ENCODE data around the gene ADGRA3.

The ADGRA3 gene

DNA sequence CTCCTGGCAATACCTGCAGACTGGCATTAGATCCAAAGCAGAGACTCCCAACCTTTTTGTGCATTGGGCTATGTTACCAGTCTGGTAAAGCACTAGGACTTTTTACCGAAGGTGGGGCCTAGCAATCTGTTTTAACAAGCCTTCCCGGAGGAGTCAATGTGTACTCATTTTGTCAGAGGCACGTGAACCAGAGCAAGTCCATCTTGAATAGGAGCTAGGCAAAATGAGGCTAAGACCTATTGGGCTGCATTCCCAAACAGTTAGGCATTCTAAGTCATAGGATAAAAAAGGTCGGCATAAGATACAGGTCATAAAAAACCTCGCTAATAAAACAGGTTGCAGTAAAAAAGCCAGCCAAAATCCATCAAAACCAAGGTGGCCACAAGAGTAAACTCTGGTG lies 22.3 kb downstream of the ADGRA3 start:
- no peak overlapping the region for H3K4me3 ChIP-seq (ENCODE audit: low read depth in 1 of 2, low read length in 2 of 2)
- H3K4me1 ChIP-seq (ENCODE audit: control insufficient read depth in 1 of 2, insufficient read depth in 2 of 2, low read length in 2 of 2), result no peaks in the 10 kb centered on the region
- H3K27ac ChIP-seq (ENCODE audit: low read length), result no peak overlapping the region
- H3K36me3 ChIP-seq (ENCODE audit: control insufficient read depth in 1 of 2, insufficient read depth in 2 of 2, low read length in 2 of 2), result no peaks in the 10 kb centered on the region
- H3K9me3 ChIP-seq (ENCODE audit: control insufficient read depth in 1 of 2, low read length in 2 of 2), result no peaks in the 10 kb centered on the region
- no peaks in the 10 kb centered on the region for H3K27me3 ChIP-seq (ENCODE audit: low read depth, low read length)

DNA sequence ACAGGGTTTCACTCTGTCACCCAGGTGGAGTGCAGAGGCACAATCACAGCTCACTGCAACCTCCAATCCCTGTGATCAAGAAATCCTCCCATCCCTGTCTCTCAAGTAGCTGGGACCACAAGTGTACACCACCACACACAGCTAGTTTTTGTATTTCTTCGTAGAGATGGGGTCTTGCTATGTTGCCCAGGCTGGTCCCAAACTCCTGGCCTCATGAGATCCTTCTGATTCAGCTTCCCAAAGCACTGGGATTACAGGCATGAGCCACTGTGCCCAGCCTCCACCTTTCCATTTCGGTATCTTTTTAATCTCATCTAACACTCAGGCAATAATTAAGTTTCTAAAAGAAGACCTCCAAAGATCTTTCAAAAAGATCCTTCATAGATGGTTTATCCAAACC lies 22.9 kb downstream of the ADGRA3 start:
- H3K27ac ChIP-seq (ENCODE audit: low read length), result no peak overlapping the region
- H3K9me3 ChIP-seq (ENCODE audit: control insufficient read depth in 1 of 2, low read length in 2 of 2), result no peaks in the 10 kb centered on the region
- H3K36me3 ChIP-seq (ENCODE audit: control insufficient read depth in 1 of 2, insufficient read depth in 2 of 2, low read length in 2 of 2), result no peaks in the 10 kb centered on the region
- H3K4me3 ChIP-seq (ENCODE audit: low read depth in 1 of 2, low read length in 2 of 2), result no peak overlapping the region
- H3K4me1 ChIP-seq (ENCODE audit: control insufficient read depth in 1 of 2, insufficient read depth in 2 of 2, low read length in 2 of 2), result no peaks in the 10 kb centered on the region
- no peaks in the 10 kb centered on the region for H3K27me3 ChIP-seq (ENCODE audit: low read depth, low read length)

DNA sequence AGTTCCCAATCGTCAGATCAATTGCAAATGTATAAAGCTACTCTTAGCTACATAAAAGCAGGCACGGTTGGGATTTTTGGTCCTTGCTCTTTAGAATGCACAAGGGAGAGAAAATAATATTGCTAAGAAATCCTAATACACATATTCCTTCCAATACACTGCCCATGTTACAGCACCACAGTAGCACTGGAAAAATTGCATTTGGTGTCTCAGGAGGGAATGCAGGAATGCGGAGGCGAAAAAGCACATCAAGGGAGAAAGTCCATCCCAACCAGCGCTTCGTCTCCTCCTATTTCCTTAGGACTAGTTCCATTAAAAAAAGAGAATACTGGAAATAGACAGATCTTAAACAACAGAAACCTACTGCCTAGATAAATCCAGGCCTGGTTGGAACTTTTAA lies 23.9 kb downstream of the ADGRA3 start:
- no peaks in the 10 kb centered on the region for H3K36me3 ChIP-seq (ENCODE audit: control insufficient read depth in 1 of 2, insufficient read depth in 2 of 2, low read length in 2 of 2)
- no peaks in the 10 kb centered on the region for H3K27me3 ChIP-seq (ENCODE audit: low read depth, low read length)
- no peak overlapping the region for H3K27ac ChIP-seq (ENCODE audit: low read length)
- H3K9me3 ChIP-seq (ENCODE audit: control insufficient read depth in 1 of 2, low read length in 2 of 2), result no peaks in the 10 kb centered on the region
- peaks cover 0 to 3% of the 10 kb centered on the region in 2 donors for H3K4me1 ChIP-seq (ENCODE audit: control insufficient read depth in 1 of 2, insufficient read depth in 2 of 2, low read length in 2 of 2)
- H3K4me3 ChIP-seq (ENCODE audit: low read depth in 1 of 2, low read length in 2 of 2), result no peak overlapping the region

DNA sequence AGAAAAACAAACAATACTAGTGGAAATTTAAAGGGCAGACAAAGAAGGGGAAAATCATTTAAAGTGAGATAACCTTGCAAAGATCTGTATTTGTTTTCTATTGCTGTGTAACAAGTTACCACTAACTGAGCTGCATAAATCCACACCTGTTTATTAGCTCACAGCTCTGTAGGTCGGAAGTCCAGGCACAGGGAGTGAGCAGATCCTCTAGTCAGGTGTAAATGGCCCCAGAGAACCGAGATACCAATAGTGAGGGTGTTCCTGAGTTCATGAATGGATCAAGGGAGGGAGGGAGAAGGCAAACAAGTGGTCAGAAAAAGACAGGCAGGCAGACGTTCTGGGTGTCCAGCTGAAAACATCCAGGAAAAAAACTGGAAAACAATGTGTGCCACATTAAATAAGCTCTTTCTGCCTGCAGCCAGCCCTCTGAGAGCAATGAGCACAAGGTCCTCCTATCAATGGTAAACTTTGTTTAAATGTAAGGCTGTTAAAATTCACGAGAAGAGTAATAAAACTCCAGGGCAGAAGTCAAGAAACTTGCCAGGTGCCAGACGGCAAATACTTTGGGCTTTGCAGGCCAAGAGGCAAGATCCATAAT lies 25.0 kb downstream of the ADGRA3 start:
- Histone ChIP-seq H3K4me1 (ENCODE audit: control insufficient read depth in 1 of 2, insufficient read depth in 2 of 2, low read length in 2 of 2) (peaks cover 0 to 7% of the 10 kb centered on the region in 2 donors), H3K27me3 (ENCODE audit: low read depth, low read length) (no peaks in the 10 kb centered on the region), H3K27ac (ENCODE audit: low read length) (no peak overlapping the region), H3K9me3 (ENCODE audit: control insufficient read depth in 1 of 2, low read length in 2 of 2) (no peaks in the 10 kb centered on the region), H3K36me3 (ENCODE audit: control insufficient read depth in 1 of 2, insufficient read depth in 2 of 2, low read length in 2 of 2) (no peaks in the 10 kb centered on the region), H3K4me3 (ENCODE audit: low read depth in 1 of 2, low read length in 2 of 2) (no peak overlapping the region)

DNA sequence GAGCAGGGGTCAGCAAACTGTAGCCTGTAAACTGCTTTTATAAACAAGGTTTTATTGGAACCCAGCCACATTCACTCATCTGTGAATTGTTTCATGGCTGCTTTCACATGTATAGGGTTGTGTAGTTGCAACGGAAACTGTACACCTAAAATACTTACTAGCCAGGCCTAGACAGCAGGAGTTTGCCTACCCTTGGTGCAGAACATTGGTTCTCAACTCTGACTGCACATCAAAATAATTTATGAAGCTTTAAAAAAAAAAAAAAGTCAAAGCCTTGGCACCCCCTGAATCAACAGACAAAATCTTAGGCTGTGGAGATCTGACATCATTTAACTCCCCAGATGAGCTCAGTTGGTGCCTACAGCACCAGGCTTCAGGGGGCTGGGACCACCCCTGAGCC lies 27.8 kb downstream of the ADGRA3 start:
- Histone ChIP-seq H3K27me3 (ENCODE audit: low read depth, low read length) (no peaks in the 10 kb centered on the region), H3K36me3 (ENCODE audit: control insufficient read depth in 1 of 2, insufficient read depth in 2 of 2, low read length in 2 of 2) (no peaks in the 10 kb centered on the region), H3K27ac (ENCODE audit: low read length) (no peak overlapping the region), H3K4me3 (ENCODE audit: low read depth in 1 of 2, low read length in 2 of 2) (no peak overlapping the region), H3K9me3 (ENCODE audit: control insufficient read depth in 1 of 2, low read length in 2 of 2) (no peaks in the 10 kb centered on the region), H3K4me1 (ENCODE audit: control insufficient read depth in 1 of 2, insufficient read depth in 2 of 2, low read length in 2 of 2) (peaks cover 7 to 25% of the 10 kb centered on the region in 2 donors)

DNA sequence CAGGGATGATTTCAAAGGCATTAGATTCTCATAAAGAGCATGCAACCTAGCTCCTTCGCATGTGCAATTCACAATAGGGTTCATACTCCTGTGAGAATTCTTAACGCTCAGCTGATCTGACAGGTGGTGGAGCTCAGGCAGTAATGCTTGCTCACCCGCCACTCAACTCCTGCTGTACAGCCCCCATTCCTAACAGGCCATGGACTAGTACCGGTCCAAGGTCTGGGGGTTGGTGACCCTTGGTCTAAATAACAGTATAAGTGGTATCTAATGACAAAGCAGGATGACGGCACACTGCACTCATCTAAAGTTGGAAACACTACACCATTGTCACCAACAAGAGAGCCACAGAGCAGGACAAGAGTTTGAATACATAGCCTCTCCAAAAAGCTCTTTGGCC lies 28.5 kb downstream of the ADGRA3 start:
- peaks cover 7 to 32% of the 10 kb centered on the region in 2 donors for H3K4me1 ChIP-seq (ENCODE audit: control insufficient read depth in 1 of 2, insufficient read depth in 2 of 2, low read length in 2 of 2)
- no peaks in the 10 kb centered on the region for H3K27me3 ChIP-seq (ENCODE audit: low read depth, low read length)
- no peak overlapping the region for H3K27ac ChIP-seq (ENCODE audit: low read length)
- H3K4me3 ChIP-seq (ENCODE audit: low read depth in 1 of 2, low read length in 2 of 2), result no peak overlapping the region
- H3K9me3 ChIP-seq (ENCODE audit: control insufficient read depth in 1 of 2, low read length in 2 of 2), result no peaks in the 10 kb centered on the region
- H3K36me3 ChIP-seq (ENCODE audit: control insufficient read depth in 1 of 2, insufficient read depth in 2 of 2, low read length in 2 of 2), result no peaks in the 10 kb centered on the region

DNA sequence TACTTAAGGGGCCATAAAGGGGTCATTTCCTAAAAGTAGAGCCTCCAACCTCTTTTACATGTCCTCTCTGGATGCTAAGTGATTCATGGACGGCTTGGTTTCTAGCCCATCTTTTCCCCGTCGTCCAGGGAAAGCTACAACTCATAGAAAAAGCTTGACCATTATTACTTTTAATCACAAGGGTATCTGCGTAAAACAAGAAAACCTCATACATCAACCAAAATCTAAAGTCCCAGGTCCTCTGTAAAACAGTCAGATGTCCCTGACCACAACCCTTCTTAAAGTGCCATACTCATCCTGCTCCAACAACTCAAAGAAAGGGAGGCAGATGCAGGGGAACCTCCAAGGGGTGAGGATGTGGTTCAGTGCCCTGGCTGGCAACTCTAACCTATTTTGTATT lies 29.6 kb downstream of the ADGRA3 start:
- H3K36me3 ChIP-seq (ENCODE audit: control insufficient read depth in 1 of 2, insufficient read depth in 2 of 2, low read length in 2 of 2), result no peaks in the 10 kb centered on the region
- no peaks in the 10 kb centered on the region for H3K9me3 ChIP-seq (ENCODE audit: control insufficient read depth in 1 of 2, low read length in 2 of 2)
- H3K27me3 ChIP-seq (ENCODE audit: low read depth, low read length), result no peaks in the 10 kb centered on the region
- no peak overlapping the region for H3K27ac ChIP-seq (ENCODE audit: low read length)
- H3K4me1 ChIP-seq (ENCODE audit: control insufficient read depth in 1 of 2, insufficient read depth in 2 of 2, low read length in 2 of 2), result peaks cover 7 to 32% of the 10 kb centered on the region in 2 donors
- H3K4me3 ChIP-seq (ENCODE audit: low read depth in 1 of 2, low read length in 2 of 2), result no peak overlapping the region

DNA sequence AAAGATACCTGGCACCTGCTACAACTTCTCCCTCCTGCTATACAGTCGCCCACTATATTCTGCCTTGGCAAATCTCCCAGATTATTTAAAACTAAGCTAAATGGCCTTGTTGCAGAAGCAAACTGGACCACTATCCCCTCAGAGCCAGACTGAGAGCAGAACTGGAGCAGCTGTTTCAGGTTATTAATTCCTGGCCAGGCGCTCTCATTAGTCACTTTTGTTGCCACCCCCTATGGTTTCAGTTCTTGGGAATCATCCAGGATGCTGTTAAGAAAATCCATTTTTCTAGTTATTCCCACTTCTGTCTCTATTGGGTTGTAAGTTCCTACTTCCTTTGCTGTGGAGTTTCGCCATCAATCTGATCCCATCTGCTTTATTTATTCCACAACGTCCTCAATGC lies 30.1 kb downstream of the ADGRA3 start:
- peaks cover 7 to 32% of the 10 kb centered on the region in 2 donors for H3K4me1 ChIP-seq (ENCODE audit: control insufficient read depth in 1 of 2, insufficient read depth in 2 of 2, low read length in 2 of 2)
- H3K9me3 ChIP-seq (ENCODE audit: control insufficient read depth in 1 of 2, low read length in 2 of 2), result no peaks in the 10 kb centered on the region
- H3K27ac ChIP-seq (ENCODE audit: low read length), result no peak overlapping the region
- H3K36me3 ChIP-seq (ENCODE audit: control insufficient read depth in 1 of 2, insufficient read depth in 2 of 2, low read length in 2 of 2), result no peaks in the 10 kb centered on the region
- H3K4me3 ChIP-seq (ENCODE audit: low read depth in 1 of 2, low read length in 2 of 2), result no peak overlapping the region
- no peaks in the 10 kb centered on the region for H3K27me3 ChIP-seq (ENCODE audit: low read depth, low read length)

DNA sequence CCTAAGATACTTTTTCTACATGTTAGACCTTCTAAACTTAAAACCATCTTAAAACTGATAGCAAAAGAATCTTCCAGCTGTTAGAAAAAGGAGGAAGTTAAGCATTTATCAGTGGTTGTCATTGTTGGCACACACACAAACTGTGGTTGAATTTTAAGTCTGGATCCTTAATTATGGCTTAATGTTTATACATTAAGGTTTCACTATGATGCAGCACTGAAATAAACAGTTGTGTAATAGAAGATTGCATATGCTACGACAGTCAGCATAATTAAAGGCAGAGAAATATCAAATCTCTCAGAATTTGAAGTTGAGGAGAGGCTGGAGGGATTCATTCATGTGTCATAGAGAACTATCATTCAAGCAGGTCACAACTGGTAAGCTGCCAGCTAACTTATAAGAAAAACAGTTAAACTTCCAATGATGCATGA lies 32.3 kb downstream of the ADGRA3 start:
- H3K27me3 ChIP-seq (ENCODE audit: low read depth, low read length), result no peaks in the 10 kb centered on the region
- H3K4me1 ChIP-seq (ENCODE audit: control insufficient read depth in 1 of 2, insufficient read depth in 2 of 2, low read length in 2 of 2), result peaks cover 7 to 32% of the 10 kb centered on the region in 2 donors
- no peaks in the 10 kb centered on the region for H3K9me3 ChIP-seq (ENCODE audit: control insufficient read depth in 1 of 2, low read length in 2 of 2)
- H3K27ac ChIP-seq (ENCODE audit: low read length), result no peak overlapping the region
- H3K4me3 ChIP-seq (ENCODE audit: low read depth in 1 of 2, low read length in 2 of 2), result no peak overlapping the region
- no peaks in the 10 kb centered on the region for H3K36me3 ChIP-seq (ENCODE audit: control insufficient read depth in 1 of 2, insufficient read depth in 2 of 2, low read length in 2 of 2)

DNA sequence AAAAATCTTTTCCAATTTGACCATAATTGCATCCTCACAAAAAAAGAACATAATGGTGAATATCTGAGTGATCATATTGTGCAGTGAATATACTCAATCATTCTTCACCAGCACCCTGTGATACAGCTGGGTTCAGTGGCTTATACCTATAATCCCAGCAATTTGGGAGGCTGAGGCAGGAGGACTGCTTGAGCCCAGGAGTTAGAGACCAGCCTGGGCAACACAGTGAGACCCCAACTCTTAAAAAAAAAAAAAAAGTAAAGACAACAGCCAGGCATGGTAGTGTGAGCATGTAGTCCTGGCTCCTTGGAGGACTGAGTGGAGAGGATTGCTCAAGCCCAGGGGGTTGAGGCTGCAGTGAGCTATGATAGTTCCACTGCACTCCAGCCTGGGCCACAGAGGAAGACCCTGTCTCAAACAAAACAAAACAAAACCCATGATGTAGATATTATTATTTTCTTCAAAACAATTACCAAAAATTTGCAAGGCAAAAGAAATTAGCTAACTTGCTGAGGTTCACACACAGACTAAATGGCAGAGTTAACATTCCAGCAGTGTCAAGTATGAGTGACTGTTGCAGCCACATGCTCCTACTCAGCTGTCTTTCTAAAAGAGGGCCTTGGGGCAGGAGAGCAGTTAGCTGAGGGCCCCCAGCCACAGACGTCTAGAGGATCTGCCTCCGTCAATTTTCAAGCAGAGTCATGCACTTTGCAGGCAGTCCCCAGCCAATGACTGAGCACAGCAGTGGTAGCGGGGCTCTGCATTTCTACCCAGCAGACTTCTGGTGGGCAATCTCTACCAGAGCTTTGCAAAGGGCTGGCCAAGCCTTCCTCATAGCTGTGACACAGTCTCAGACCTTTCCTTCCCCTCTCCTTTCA lies 33.4 kb downstream of the ADGRA3 start:
- Histone ChIP-seq H3K9me3 (ENCODE audit: control insufficient read depth in 1 of 2, low read length in 2 of 2) (no peaks in the 10 kb centered on the region), H3K4me3 (ENCODE audit: low read depth in 1 of 2, low read length in 2 of 2) (no peak overlapping the region), H3K4me1 (ENCODE audit: control insufficient read depth in 1 of 2, insufficient read depth in 2 of 2, low read length in 2 of 2) (peaks cover 7 to 32% of the 10 kb centered on the region in 2 donors), H3K36me3 (ENCODE audit: control insufficient read depth in 1 of 2, insufficient read depth in 2 of 2, low read length in 2 of 2) (no peaks in the 10 kb centered on the region), H3K27ac (ENCODE audit: low read length) (no peak overlapping the region), H3K27me3 (ENCODE audit: low read depth, low read length) (no peaks in the 10 kb centered on the region)

DNA sequence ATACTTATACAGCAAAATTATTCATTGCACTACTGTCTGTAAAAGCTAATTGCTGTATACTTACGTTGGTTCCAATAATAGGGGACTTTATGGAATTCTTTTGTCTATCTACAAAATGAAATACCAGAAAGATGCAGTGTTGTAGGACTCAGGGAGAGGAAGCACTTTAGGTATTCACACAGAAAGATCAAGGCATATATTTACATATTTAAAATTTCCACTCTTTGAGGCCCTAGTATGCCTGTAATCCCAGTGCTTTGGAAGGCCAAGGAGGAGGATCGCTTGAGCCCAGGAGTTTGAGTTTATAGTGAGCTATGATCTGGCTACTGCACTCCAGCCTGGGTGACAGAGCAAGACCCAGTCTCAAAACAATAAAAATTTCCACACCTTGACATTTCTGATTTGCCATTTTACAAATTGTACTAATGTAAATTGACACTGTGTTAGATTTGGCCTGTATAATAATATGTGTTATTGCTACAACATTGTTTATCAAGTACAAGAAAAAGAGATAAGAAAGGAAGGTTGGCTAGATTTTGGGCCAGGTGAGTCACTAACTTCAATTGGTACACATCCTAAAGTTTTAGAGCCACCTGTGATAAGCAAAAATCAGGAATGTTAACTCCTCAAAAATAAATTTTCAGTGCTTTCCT lies 35.1 kb downstream of the ADGRA3 start:
- H3K4me3 ChIP-seq (ENCODE audit: low read depth in 1 of 2, low read length in 2 of 2), result no peak overlapping the region
- H3K4me1 ChIP-seq (ENCODE audit: control insufficient read depth in 1 of 2, insufficient read depth in 2 of 2, low read length in 2 of 2), result peaks cover 7 to 32% of the 10 kb centered on the region in 2 donors
- no peaks in the 10 kb centered on the region for H3K36me3 ChIP-seq (ENCODE audit: control insufficient read depth in 1 of 2, insufficient read depth in 2 of 2, low read length in 2 of 2)
- no peak overlapping the region for H3K27ac ChIP-seq (ENCODE audit: low read length)
- H3K9me3 ChIP-seq (ENCODE audit: control insufficient read depth in 1 of 2, low read length in 2 of 2), result no peaks in the 10 kb centered on the region
- H3K27me3 ChIP-seq (ENCODE audit: low read depth, low read length), result no peaks in the 10 kb centered on the region

Data from muscle layer of duodenum (tissue), 2 donors.